A673 (cell line): ENCODE results near the gene CATSPERE. TPM values are rescaled to one million over a fixed set of nuclear protein-coding genes. Genes with fewer than 3 reads are reported as not detected.

Experiments
- BruUV-seq: library from RNA; stranded (reverse); fragments of 400-500 nt; replicated peaks from 2 replicates; lab custom pipeline; 2021; lab: Mats Ljungman, UMichigan
- CTCF ChIA-PET: fragments of 300-600 bp; sonication (Branson Sonifier 250); formaldehyde crosslinking; loops from one replicate; lab custom pipeline; 2022; ENCODE audit warnings: antibody characterized with exemption; lab: Charles Lee
- POLR2A ChIA-PET: fragments of 300-600 bp; sonication (Branson Sonifier 250); formaldehyde crosslinking; loops from one replicate; lab custom pipeline; 2022; ENCODE audit warnings: antibody characterized with exemption; ENCODE audit not compliant: low non-redundant PET; lab: Charles Lee
- DNase-seq: peaks from one replicate; pipeline ENCODE4 v3.0.0-alpha.2; 2015; ENCODE audit warnings: low spot score
- H3K27ac ChIP-seq: fragments of 200-600 bp; sonication (generic); 2 replicates; pipeline ENCODE4 v1.5.1; 2016; ENCODE audit warnings: mixed run types, low read depth, mild to moderate bottlenecking, mixed read lengths, antibody characterized with exemption, low read length; ENCODE audit not compliant: poor library complexity, severe bottlenecking
- H3K27me3 ChIP-seq: fragments of 200-600 bp; sonication (generic); replicated peaks from 2 replicates; pipeline ENCODE4 v1.6.1; 2017; ENCODE audit warnings: mixed run types, low read depth, mild to moderate bottlenecking, mixed read lengths, antibody characterized with exemption, low read length; ENCODE audit not compliant: insufficient read depth, poor library complexity
- H3K36me3 ChIP-seq: fragments of 200-600 bp; sonication (generic); 2 replicates; pipeline ENCODE4 v1.6.1; 2016; ENCODE audit warnings: mixed run types, mild to moderate bottlenecking, mixed read lengths, antibody characterized with exemption, low read length; ENCODE audit not compliant: insufficient read depth, poor library complexity, severe bottlenecking
- H3K4me1 ChIP-seq: fragments of 200-600 bp; sonication (generic); 2 replicates; pipeline ENCODE4 v1.6.1; 2017; ENCODE audit warnings: mixed run types, mild to moderate bottlenecking, mixed read lengths, antibody characterized with exemption, low read length; ENCODE audit not compliant: insufficient read depth, poor library complexity, severe bottlenecking
- H3K4me3 ChIP-seq: fragments of 200-600 bp; sonication (generic); 2 replicates; pipeline ENCODE4 v1.5.1; 2016; ENCODE audit warnings: low read depth, mixed run types, mild to moderate bottlenecking, mixed read lengths, low read length; ENCODE audit not compliant: poor library complexity, severe bottlenecking
- H3K9me3 ChIP-seq: fragments of 200-600 bp; sonication (generic); 2 replicates; pipeline ENCODE4 v1.6.1; 2016; ENCODE audit warnings: mixed run types, low read depth, mild to moderate bottlenecking, mixed read lengths, antibody characterized with exemption, low read length; ENCODE audit not compliant: poor library complexity, severe bottlenecking
- EZH2 ChIP-seq: fragments of 200-600 bp; sonication (generic); IDR thresholded peaks from 2 replicates; pipeline ENCODE4 v1.6.1; 2017; ENCODE audit warnings: borderline replicate concordance, low read depth, mild to moderate bottlenecking, mixed read lengths, antibody characterized with exemption, low read length; ENCODE audit not compliant: poor library complexity, severe bottlenecking
- intact Hi-C: fragments of 100-400 bp; cut with micrococcal nuclease; formaldehyde crosslinking; loops from one replicate; pipeline ENCODE4 v1.10.0; 2022; ENCODE audit not compliant: unreplicated experiment
- total RNA-seq: library from RNA; stranded (reverse); gene quantifications from 2 replicates; pipeline ENCODE4 v1.2.3, GENCODE V29; 2021
- TF ChIP-seq, protein P1 (sequence below): fragments of 300-800, 200-600 bp; sonication (generic); conservative IDR thresholded peaks from 2 replicates; pipeline ENCODE4 v1.5.1; 2017; ENCODE audit warnings: low read depth, mild to moderate bottlenecking, antibody characterized with exemption, low read length, moderate library complexity, mixed read lengths

The CATSPERE gene
- total RNA-seq, 1 experiment from 2014 or later = 0.45 TPM

DNA sequence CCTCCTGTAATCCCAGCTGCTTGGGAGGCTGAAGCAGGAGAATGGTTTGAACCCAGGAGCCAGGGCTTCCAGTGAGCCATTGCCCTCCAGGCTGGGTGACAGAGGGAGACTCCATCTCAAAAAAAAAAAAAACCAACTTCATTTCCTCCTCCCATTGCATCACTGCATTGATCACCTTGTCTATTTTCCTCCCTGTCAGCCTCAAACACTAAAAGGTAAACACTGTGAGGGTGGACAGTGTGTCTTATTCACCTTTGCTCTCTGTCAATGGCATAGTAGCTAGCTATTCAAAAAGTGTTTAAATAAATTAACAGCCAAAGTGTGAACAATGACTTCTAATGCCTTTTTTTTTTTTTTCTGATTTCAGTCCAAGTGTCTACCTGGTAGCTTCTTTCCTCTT lies 178.5 kb downstream of the CATSPERE start:
- Histone ChIP-seq H3K27me3 (peaks cover 26% of the 10 kb centered on the region), H3K36me3 (no peaks in the 10 kb centered on the region), H3K27ac (no peak overlapping the region), H3K4me1 (no peaks in the 10 kb centered on the region), H3K9me3 (no peaks in the 10 kb centered on the region), H3K4me3 (no peak overlapping the region)
- intact Hi-C loops = no loop called here
- BruUV-seq = no TSS peak
- POLR2A ChIA-PET = no interaction called here
- CTCF ChIA-PET = interaction anchor here (0.7 kb wide), 1 partner anchor 141 kb away, joined by 4 read pairs; no protein-coding TSS in a partner anchor
- DNase-seq = no peak
- TF ChIP-seq, protein P1, sequence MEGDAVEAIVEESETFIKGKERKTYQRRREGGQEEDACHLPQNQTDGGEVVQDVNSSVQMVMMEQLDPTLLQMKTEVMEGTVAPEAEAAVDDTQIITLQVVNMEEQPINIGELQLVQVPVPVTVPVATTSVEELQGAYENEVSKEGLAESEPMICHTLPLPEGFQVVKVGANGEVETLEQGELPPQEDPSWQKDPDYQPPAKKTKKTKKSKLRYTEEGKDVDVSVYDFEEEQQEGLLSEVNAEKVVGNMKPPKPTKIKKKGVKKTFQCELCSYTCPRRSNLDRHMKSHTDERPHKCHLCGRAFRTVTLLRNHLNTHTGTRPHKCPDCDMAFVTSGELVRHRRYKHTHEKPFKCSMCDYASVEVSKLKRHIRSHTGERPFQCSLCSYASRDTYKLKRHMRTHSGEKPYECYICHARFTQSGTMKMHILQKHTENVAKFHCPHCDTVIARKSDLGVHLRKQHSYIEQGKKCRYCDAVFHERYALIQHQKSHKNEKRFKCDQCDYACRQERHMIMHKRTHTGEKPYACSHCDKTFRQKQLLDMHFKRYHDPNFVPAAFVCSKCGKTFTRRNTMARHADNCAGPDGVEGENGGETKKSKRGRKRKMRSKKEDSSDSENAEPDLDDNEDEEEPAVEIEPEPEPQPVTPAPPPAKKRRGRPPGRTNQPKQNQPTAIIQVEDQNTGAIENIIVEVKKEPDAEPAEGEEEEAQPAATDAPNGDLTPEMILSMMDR = no peak
- TF ChIP-seq EZH2 = no peak

DNA sequence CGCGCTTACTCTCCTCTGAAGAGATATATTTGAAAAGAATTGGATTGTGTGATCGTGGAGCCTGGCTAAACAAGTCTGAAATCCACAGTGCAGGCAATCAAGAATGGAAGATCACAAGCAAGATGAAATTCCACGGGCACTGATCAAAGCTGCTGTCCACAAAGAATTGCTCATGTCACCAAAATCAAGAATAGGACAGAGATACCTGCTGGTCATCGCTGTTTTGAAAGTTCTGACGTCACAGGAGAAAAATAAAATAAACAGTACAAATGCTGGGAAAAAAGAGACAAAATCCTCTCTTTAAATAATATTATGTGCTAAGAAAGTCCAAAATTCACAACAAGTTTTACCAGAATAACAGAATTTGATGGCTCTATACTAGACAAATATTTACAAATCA lies 179.8 kb downstream of the CATSPERE start:
- intact Hi-C loops = no loop called here
- H3K27ac ChIP-seq = no peak overlapping the region
- no peaks in the 10 kb centered on the region for H3K9me3 ChIP-seq
- BruUV-seq = no TSS peak
- no peak for DNase-seq
- H3K4me3 ChIP-seq = no peak overlapping the region
- peaks cover 26% of the 10 kb centered on the region for H3K27me3 ChIP-seq
- no peaks in the 10 kb centered on the region for H3K4me1 ChIP-seq
- ChIA-PET POLR2A (no interaction called here), CTCF (no interaction called here)
- no peak for TF ChIP-seq EZH2
- TF ChIP-seq, protein P1 = no peak
- H3K36me3 ChIP-seq = no peaks in the 10 kb centered on the region

DNA sequence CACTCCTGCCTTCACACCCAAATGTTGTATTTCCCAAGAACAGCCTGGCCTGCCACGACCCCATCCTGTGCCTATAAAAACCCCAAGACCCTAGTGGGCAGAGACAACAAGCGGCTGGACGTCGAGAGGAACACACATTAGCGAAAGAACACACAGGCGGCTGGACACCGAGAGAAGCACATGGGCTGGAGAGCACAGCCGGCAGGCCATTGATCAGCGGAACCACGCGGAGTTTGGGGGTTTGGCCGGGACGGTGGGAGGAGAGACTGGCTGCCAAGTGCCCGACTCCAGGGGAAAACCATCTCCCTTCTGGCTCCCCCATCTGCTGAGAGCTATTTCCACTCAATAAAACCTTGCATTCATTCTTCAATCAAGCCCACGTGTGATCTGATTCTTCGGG lies 181.5 kb downstream of the CATSPERE start:
- Histone ChIP-seq H3K27me3 (peaks cover 24% of the 10 kb centered on the region), H3K27ac (no peak overlapping the region), H3K9me3 (no peaks in the 10 kb centered on the region), H3K4me1 (no peaks in the 10 kb centered on the region), H3K36me3 (no peaks in the 10 kb centered on the region), H3K4me3 (no peak overlapping the region)
- DNase-seq = no peak
- POLR2A ChIA-PET = no interaction called here
- intact Hi-C loops = no loop called here
- TF ChIP-seq, protein P1 = no peak
- no peak for TF ChIP-seq EZH2
- no TSS peak for BruUV-seq
- CTCF ChIA-PET = no interaction called here
